Endothelial cell of umbilical vein (primary cell): ENCODE data around the gene GPR155.
"Not testable (repeated sequence)": the region's sequence is repeated elsewhere in the genome, so short reads cannot be mapped to it uniquely, and the experiment has no call there.

Source experiments
- POLR2A ChIP-seq: IDR thresholded peaks from 2 replicates; pipeline ENCODE4 v1.6.1; 2012; ENCODE audit warnings: low read depth, mild to moderate bottlenecking, control low read depth, low read length
- POLR2AphosphoS5 ChIP-seq: IDR thresholded peaks from 2 replicates; pipeline ENCODE4 v1.6.1; 2012; ENCODE audit warnings: low read depth, mild to moderate bottlenecking, control low read depth, low read length, moderate library complexity; ENCODE audit not compliant: insufficient read depth
- TF ChIP-seq, protein P1 (sequence below), 2 donors: IDR thresholded peaks; 1 replicate in 1 of 2; 2 replicates in 1 of 2; pipeline ENCODE4 v1.5.1; 2011; ENCODE audit warnings: low read length in 2 of 2, mild to moderate bottlenecking in 2 of 2, moderate library complexity in 2 of 2, control low read depth in 1 of 2, inconsistent platforms in 1 of 2, low read depth in 1 of 2; ENCODE audit not compliant: insufficient read depth in 1 of 2; ENCODE audit errors: extremely low read depth in 1 of 2

DNA sequence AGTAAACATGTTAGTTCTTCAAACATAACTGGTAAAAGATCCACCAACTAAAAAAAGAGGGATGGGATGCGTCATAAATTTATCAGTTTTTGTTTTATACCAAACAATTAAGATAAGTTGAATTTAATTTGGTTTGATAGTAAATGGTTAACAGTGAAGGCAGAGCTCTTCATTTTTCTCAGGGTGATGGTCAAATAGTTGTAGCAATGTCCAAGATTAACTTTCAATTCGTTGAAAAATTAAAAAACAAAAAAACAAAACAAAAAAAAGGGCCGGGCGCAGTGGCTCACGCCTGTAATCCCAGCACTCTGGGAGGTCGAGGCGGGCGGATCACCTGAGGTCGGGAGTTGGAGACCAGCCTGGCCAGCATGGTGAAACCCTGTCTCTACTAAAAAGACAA is 1.8 kb downstream of the GPR155 start:
- TF ChIP-seq POLR2AphosphoS5, POLR2A: not testable (repeated sequence)
- TF ChIP-seq, protein P1, sequence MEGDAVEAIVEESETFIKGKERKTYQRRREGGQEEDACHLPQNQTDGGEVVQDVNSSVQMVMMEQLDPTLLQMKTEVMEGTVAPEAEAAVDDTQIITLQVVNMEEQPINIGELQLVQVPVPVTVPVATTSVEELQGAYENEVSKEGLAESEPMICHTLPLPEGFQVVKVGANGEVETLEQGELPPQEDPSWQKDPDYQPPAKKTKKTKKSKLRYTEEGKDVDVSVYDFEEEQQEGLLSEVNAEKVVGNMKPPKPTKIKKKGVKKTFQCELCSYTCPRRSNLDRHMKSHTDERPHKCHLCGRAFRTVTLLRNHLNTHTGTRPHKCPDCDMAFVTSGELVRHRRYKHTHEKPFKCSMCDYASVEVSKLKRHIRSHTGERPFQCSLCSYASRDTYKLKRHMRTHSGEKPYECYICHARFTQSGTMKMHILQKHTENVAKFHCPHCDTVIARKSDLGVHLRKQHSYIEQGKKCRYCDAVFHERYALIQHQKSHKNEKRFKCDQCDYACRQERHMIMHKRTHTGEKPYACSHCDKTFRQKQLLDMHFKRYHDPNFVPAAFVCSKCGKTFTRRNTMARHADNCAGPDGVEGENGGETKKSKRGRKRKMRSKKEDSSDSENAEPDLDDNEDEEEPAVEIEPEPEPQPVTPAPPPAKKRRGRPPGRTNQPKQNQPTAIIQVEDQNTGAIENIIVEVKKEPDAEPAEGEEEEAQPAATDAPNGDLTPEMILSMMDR (IDR thresholded peaks at IDR 0.05; ENCODE audit: extremely low read depth in 1 of 2, insufficient read depth in 1 of 2, low read depth in 1 of 2, low read length in 2 of 2) = not testable (repeated sequence)
